Measurements from ENCODE around the gene TAF5L. TPM values are rescaled to one million over a fixed set of nuclear protein-coding genes. Genes with fewer than 3 reads are reported as not detected.

The TAF5L gene
- total and polyA plus RNA-seq, 10 of the 15 experiments (the other 5 are each of a cell fraction or from before 2014, with no cell fraction given): 1.1 to 26.2 (median 19.1) TPM

DNA sequence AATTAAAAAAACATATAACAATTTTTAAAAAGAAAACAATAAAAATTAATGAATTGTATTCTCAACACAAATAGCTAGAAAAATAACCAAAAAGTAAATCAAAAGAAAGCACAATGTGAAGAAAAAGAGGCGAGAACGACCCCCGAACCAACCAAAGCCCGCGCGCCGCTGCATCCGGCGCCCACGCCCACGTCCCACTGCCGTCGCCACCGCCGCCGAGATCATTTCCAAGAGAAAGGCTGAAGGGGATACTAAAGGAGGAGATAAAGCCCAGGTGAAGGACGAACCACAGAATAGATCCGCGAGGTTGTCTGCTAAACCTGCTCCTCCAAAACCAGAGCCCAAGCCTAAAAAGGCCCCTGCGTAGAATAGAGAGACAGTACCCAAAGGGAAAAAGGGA lies 55.6 kb downstream of the TAF5L start:
- CTCF ChIA-PET: interaction anchor here (1.2 kb wide), 1 partner anchor 13 kb away, joined by 3 read pairs; no protein-coding TSS in a partner anchor
- WGBS (ENCODE audit: insufficient coverage, insufficient replicate concordance, low lambda C conversion rate, missing lambda C conversion rate): 92% methylated on average over 20 of the region's 20 CpGs
- in situ Hi-C loops (cut with MboI): no loop called here

More for the DNA sequence above, 55.6 kb downstream of the TAF5L start:
- DNase-seq (ENCODE audit: low read depth, low spot score): no peak
- H3K27me3 ChIP-seq (replicated peaks in 1 of 2; ENCODE audit: control insufficient read depth in 2 of 2, insufficient read depth in 2 of 2, low read length in 1 of 2): no peaks in the 10 kb centered on the region; a peak in 1 of 4 replicates
- ChIA-PET POLR2A (no interaction called here), RAD21 (ENCODE audit: unreplicated experiment) (no interaction called here), SMC1A (ENCODE audit: uncharacterized antibody, unreplicated experiment) (interaction anchor here (0.5 to 1.3 kb wide), 3 partner anchors 9 to 22 kb away, joined by 3 to 5 read pairs (median 3); no protein-coding TSS in a partner anchor)
- FAIRE-seq: no peak
- H4K20me1 ChIP-seq (ENCODE audit: control insufficient read depth, insufficient read depth): no peaks in the 10 kb centered on the region
- no peak for ATAC-seq
- BruUV-seq (replicated peaks): no TSS peak
- H3K27ac ChIP-seq (ENCODE audit: control insufficient read depth, insufficient read depth): no peak overlapping the region
- TF ChIP-seq, protein P1, sequence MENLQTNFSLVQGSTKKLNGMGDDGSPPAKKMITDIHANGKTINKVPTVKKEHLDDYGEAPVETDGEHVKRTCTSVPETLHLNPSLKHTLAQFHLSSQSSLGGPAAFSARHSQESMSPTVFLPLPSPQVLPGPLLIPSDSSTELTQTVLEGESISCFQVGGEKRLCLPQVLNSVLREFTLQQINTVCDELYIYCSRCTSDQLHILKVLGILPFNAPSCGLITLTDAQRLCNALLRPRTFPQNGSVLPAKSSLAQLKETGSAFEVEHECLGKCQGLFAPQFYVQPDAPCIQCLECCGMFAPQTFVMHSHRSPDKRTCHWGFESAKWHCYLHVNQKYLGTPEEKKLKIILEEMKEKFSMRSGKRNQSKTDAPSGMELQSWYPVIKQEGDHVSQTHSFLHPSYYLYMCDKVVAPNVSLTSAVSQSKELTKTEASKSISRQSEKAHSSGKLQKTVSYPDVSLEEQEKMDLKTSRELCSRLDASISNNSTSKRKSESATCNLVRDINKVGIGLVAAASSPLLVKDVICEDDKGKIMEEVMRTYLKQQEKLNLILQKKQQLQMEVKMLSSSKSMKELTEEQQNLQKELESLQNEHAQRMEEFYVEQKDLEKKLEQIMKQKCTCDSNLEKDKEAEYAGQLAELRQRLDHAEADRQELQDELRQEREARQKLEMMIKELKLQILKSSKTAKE (IDR thresholded peaks at IDR 0.05; ENCODE audit: low read depth, poor library complexity, severe bottlenecking): no peak
- TF ChIP-seq BCL11A (IDR thresholded peaks at IDR 0.05; ENCODE audit: low read depth, low read length) (no peak), MYB (IDR thresholded peaks at IDR 0.05; ENCODE audit: borderline replicate concordance, low read depth, low read length) (no peak), NFIC (IDR thresholded peaks at IDR 0.05; ENCODE audit: low read depth, low read length) (no peak), CHD4 (IDR thresholded peaks at IDR 0.05) (no peak), CHD2 (IDR thresholded peaks at IDR 0.05; ENCODE audit: borderline replicate concordance, low read depth, low read length) (no peak), ZNF622 (IDR thresholded peaks at IDR 0.05) (no peak), CREM (IDR thresholded peaks at IDR 0.05; ENCODE audit: low read depth) (no peak), RCOR1 (conservative IDR thresholded peaks at IDR 0.05; ENCODE audit: low read depth, low read length) (no peak), SIX5 (IDR thresholded peaks at IDR 0.05; ENCODE audit: low read depth, low read length, severe bottlenecking) (no peak), IKZF1 (conservative IDR thresholded peaks at IDR 0.05) (no peak), CBX5 (IDR thresholded peaks at IDR 0.05; ENCODE audit: low read depth) (no peak), ESRRA (IDR thresholded peaks at IDR 0.05; ENCODE audit: low read length) (no peak), SREBF1 (IDR thresholded peaks at IDR 0.05; ENCODE audit: low read length) (no peak), TCF3 (IDR thresholded peaks at IDR 0.05; ENCODE audit: borderline replicate concordance, insufficient read depth, low read depth, low read length) (no peak), POU2F2 (IDR thresholded peaks at IDR 0.05; ENCODE audit: borderline replicate concordance, low read depth, low read length) (no peak), FOS (IDR thresholded peaks at IDR 0.05; ENCODE audit: borderline replicate concordance, extremely low read depth, insufficient read length) (no peak)
- TF ChIP-seq, protein P2, sequence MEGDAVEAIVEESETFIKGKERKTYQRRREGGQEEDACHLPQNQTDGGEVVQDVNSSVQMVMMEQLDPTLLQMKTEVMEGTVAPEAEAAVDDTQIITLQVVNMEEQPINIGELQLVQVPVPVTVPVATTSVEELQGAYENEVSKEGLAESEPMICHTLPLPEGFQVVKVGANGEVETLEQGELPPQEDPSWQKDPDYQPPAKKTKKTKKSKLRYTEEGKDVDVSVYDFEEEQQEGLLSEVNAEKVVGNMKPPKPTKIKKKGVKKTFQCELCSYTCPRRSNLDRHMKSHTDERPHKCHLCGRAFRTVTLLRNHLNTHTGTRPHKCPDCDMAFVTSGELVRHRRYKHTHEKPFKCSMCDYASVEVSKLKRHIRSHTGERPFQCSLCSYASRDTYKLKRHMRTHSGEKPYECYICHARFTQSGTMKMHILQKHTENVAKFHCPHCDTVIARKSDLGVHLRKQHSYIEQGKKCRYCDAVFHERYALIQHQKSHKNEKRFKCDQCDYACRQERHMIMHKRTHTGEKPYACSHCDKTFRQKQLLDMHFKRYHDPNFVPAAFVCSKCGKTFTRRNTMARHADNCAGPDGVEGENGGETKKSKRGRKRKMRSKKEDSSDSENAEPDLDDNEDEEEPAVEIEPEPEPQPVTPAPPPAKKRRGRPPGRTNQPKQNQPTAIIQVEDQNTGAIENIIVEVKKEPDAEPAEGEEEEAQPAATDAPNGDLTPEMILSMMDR (IDR thresholded peaks at IDR 0.05 in 2 of 3, conservative IDR thresholded peaks at IDR 0.05 in 1 of 3; ENCODE audit: control insufficient read depth in 2 of 3, extremely low read depth in 1 of 3, insufficient read depth in 1 of 3, low read depth in 3 of 3, low read length in 3 of 3): no peak
- TF ChIP-seq, protein P3, sequence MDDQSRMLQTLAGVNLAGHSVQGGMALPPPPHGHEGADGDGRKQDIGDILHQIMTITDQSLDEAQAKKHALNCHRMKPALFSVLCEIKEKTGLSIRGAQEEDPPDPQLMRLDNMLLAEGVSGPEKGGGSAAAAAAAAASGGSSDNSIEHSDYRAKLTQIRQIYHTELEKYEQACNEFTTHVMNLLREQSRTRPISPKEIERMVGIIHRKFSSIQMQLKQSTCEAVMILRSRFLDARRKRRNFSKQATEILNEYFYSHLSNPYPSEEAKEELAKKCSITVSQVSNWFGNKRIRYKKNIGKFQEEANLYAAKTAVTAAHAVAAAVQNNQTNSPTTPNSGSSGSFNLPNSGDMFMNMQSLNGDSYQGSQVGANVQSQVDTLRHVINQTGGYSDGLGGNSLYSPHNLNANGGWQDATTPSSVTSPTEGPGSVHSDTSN (IDR thresholded peaks at IDR 0.05; ENCODE audit: insufficient replicate concordance, low read depth, low read length): no peak
- TF ChIP-seq, protein P4, sequence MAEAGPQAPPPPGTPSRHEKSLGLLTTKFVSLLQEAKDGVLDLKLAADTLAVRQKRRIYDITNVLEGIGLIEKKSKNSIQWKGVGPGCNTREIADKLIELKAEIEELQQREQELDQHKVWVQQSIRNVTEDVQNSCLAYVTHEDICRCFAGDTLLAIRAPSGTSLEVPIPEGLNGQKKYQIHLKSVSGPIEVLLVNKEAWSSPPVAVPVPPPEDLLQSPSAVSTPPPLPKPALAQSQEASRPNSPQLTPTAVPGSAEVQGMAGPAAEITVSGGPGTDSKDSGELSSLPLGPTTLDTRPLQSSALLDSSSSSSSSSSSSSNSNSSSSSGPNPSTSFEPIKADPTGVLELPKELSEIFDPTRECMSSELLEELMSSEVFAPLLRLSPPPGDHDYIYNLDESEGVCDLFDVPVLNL (IDR thresholded peaks at IDR 0.05; ENCODE audit: low read depth, low read length): no peak
- no peaks in the 10 kb centered on the region for H3K9me3 ChIP-seq (replicated peaks; ENCODE audit: control insufficient read depth, insufficient read depth, low read length)
- H3K79me2 ChIP-seq (ENCODE audit: control insufficient read depth, insufficient read depth, low read length): no peaks in the 10 kb centered on the region
- H3K4me2 ChIP-seq (ENCODE audit: control insufficient read depth, insufficient read depth): no peak overlapping the region
- H3K4me1 ChIP-seq (ENCODE audit: control insufficient read depth, insufficient read depth, low read length): no peaks in the 10 kb centered on the region; the same call in 1 of the 2 replicates
- intact Hi-C loops (cut with micrococcal nuclease; ENCODE audit: unreplicated experiment): no loop called here
- no peaks in the 10 kb centered on the region for H3K36me3 ChIP-seq (ENCODE audit: control insufficient read depth in 2 of 2, insufficient read depth in 2 of 2, low read length in 1 of 2)
- H3K9ac ChIP-seq (ENCODE audit: control insufficient read depth, insufficient read depth, low read length): no peak overlapping the region
- no peak overlapping the region for H2AFZ ChIP-seq (ENCODE audit: control insufficient read depth, low read depth, low read length)
- no peak overlapping the region for H3K4me3 ChIP-seq

Measured in GM12878 (cell line).